NCI-H2171 treated with DMSO at 0.1 percent for 48 hours (cell line): ENCODE data around the gene VTN.

Source experiments
- DNase-seq: peaks from one replicate; lab custom pipeline; 2025; lab: John Stamatoyannopoulos, UW

Gene VTN

DNA sequence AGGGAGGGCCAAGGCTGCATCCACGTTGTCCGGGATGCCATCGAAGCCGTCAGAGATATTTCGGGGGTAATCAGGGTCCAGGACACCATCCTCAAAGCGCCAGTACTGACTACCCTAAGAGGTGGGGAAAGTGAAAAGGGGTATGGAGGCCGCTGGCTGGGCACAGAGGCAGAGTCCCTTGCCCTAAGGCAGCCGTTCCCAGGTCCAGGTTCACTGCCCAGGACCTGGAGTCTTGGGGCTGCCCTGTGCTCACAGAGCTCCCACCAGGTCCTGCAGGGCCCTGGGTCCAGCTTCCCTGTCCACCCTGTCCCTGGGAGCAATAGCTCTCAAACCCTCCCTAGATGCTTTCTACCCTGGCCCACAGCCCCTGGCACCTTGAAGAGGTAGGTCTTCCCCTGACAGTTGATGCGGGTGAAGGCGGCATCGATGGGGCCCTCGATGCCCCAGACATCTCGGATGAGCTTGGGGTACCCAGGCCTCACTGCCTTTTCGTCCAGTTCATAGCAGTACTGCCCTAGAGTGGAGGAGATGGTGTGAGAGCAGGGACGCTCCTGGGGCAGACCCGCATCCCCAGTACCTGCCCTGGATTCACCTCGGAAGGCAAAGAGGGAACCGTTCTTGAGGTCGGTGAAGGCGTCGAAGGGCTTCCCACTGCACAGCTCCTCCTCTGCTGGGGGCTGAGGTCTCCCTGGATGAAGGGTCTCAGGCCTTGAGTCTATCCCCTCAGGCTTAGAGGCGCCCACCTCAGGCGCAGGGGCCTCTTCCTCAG lies 1.0 kb downstream of the VTN start:
- DNase-seq, result no peak

DNA sequence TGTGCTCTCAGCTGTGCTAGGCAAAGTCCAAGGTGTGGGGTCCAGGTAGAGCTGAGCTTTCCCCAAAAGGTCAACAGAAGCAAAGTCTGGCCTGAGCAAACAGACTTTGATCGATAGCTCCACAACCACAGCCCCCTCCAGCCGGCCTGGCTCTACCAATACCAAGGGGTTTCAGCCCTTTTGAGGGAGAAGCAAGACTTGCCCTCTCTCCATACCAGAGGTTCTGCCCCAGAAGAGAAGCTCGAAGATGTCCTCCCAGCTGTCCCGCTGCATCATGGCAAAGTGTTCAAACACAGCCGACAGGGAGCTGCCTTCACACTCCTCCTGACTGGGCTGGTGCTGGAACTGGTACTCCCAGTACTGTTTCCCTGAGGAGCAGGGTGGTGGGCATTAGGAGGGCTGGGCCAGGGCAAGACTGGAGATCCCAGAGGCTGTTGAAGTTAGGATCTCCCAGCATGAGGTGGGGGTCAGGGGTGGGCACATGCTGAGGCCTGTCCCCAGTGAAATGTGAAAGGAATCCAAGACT lies 1.7 kb downstream of the VTN start:
- DNase-seq, result no peak

DNA sequence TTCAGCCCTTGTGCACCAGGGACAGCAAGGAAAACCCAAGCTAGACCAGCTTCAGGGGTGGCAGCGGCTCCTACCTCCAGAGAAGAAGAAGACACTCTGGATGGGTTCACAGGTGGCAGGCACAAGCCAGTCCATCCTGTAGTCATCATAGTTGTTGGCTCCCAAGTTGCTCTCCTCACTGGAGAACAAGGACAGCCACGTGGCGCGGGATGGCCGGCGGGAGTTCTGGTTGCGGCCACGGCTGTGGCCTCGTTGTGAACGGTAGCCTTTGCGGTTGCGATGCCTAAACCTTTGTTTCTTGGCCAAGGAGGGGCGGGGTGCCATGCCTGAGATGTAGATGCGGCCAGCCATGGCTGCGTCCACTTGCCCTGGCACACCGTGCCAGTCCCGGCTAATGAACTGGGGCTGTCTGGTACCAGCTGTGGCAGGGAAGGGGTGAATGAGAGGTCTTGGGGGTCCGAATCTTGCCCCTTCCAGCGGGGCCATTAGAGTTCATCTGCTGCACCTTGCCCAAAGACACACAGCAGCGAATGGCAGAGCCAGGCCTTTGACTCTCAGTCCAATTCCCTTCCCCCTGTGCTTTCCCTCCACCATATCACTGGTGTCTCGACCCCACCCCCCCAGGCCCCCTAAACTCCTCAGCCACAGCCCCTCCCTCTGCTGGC lies 2.3 kb downstream of the VTN start:
- no peak for DNase-seq

DNA sequence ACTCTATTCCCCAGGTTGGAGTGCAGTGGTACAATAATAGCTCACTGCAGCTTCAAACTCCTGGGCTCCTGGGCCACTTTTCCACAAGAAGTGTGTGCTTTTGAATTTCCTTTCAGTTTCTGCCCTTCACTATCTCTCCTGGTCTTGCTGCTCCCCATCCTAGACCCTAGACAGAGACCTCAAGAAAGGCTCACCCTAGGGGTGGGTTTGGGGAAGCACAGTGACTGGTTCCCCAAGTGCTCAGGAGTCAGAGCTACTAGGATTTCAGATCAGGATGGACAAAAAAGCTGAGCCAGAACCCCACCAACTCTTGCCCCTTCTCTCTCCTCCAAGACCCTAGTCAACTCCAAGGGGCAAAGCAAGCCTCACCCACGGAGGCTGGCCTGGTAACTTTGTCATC lies 3.5 kb downstream of the VTN start:
- no peak for DNase-seq

DNA sequence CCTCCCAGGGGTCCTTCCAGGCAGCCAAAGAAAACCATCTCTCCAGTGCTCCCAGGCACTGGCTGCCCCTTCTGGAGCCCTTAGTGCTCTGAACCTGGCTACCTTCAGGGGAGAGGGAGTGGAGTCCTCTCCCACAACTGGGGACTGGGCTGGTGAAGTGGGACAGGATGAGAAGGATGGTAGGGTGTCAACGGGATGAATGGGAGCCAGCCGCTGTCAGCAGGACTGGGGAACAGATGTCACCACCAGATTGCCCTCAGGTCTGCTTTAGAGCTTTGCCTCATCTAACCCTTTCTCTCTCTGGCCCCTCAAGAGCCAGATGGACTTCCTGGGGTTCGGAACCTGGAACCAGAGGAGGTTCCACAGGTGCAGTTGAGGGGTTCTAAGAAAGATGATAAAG lies 4.6 kb downstream of the VTN start:
- DNase-seq, result peak; percentile 68

DNA sequence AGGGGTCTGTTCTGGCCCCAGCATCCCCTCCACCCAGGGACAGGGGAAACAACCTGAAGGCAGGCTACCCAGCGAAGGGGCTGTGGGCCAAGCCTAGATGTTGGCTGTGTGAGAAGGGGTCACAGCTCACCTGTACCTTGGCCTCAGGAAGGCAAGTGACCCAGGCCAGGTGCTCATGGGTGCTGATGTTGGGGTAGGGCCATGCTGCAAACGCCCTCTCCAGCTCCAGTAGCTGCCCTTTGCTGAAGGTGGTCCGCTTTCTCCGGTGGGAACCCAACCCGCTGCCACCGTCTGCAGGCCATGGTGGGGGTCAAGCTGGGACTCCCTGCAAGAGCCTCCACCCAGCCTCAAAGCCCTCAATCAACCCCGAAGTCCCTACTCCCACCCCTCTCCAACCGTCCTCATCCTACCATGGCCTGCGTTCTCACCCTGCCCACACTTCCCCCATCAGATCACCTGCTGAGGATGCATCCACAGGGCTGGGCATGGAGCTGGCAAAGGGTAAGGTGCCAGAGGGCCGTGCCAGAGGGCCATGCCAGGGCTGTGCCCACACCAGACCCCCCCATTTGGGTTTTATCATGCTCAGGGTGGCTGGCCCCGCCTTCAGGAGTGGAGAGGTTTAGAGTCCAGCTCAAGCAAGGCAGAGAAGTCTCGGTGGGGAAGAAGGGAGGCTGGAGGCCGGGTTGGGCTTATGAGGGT lies 5.3 kb downstream of the VTN start, which contains the start of gene SEBOX:
Gene SEBOX, minus strand, starts transcription at position 535 of the 699 bp plus-strand sequence. Its CDS starts 48 bp downstream, at position 487.
- DNase-seq, result no peak

DNA sequence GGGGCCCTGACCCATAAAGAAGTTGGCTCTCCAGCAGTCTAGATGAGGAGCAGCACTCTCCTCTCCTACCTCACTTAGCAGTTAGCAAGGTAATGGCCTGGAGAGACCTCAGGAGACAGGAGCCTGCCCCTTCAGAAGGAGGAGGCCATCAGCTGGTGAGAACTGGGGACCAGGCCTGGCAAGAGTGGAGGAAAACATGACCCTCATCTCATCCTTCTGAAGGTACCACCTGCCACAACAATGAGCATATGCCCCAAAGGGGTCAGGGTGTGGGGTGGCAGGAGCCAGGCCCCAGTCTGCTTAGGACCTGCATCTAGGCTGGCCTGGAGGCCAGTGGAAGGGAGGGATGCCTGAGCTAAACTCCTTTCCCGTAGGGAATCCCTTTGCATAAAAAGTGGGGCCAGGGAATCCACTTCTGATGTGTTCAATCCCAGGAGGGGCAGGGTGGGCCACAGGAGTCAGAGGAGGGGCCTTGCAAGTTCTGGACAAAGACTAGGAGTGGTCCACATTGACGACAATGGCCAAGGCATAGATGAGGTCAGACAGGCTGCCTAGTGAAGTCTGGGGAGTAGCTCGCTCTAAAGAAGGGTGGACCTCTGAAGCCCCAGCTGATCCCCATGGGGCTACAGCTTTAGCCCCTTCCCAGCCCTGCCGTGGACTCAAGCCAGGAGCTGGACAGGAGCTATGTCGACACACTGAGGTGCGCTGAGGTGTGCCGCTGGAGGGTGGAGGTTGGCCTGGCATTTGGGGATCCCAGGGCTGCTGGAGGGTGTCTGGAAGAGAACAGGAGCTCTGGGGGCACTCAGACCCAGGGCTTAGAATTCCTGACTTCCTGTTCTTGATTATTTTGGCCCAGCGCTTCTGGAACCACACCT lies 6.1 kb downstream of the VTN start:
- DNase-seq, result no peak

DNA sequence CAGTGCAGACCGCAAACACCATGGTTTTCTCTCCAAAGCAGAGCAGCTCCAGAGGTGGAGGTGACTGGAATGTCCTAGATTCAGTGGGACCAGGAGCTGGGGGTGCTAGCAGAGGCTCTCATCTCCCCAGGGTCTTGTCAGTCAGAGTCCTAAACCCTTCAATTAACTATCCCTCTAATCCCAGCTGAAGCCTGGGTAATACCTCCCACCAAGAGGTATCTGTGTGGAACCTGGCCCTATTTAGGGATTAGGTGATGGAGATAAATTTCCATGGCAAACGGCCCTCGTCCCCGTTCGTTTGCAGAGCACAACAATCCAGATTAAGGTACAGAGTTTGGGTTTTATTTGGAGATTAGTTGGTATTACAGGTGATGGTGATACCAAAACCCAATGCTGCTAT lies 6.9 kb downstream of the VTN start:
- DNase-seq, result no peak

DNA sequence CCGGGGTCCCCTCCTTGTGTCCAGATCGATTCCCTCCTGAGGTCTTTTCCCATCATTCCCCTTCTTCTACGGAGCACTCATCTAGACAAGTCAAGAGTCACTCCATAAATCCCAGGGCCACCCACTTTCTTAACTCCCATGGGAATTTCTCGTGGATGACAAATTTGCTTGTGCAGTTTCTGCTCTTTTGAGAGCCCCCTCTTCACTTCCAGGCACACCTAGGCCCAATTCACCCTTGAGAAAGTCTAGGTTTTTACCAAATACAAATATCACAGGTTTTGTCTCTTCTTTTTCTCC lies 12.3 kb downstream of the VTN start:
- DNase-seq, result peak; percentile 77

DNA sequence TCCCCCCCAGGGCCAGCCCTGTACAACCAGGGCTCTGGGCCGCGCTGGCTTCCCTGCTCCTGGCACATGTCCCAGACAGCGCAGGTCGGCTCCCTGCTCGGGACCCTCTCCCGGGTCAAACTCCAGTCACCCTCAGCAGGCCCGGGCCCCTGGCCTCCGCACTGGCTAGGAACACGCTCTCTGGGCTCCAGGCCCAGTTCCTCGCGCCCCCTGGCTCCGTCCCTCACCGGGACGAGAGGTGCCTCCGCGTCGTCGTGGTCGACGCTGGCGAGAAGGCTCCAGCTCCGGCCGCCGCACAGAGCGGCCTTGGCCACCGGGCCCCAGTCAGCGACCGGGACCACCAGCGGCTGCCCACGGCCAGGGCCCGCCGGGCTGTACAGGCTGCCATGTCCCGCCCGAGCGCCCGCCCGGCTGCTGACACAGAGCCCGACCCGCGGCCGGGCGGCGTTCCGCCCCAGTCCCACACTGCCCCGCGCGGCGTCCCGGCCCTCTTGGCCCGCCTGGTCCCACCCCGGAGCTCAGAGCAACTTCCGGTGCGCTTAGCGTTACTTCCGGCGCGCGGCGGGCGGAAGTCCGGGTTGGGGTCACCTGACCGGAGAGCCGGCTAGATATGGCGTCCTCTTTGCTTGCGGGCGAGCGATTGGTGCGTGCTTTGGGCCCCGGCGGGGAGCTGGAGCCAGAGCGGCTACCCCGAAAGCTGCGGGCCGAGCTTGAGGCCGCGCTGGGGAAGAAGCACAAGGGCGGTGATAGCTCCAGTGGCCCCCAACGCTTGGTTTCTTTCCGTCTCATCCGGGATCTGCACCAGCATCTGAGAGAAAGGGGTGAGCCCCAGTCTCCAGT lies 12.8 kb downstream of the VTN start, which contains the start of gene POLDIP2:
Gene POLDIP2, minus strand, starts transcription at position 467 of the 840 bp plus-strand sequence. Its CDS starts 79 bp downstream, at position 388.
- DNase-seq, result peak; percentile 96

DNA sequence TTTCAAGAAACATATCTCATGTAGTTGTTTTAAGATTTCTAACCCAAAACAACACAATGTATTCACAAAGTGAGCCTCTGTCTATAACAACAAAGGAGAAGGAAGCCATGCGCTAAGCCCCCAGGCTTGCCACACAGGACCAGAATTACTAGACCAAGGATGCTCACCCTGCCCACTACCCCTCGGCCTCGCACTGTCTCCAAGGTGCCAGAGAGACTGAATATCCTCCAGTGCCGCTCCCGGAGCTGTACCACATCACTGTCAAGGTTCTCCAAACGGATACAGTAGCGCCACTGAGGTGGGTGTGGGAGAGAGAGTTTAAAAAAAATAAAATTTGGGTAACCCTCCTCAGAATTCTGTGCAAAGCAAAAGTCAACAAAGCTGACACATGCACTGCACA lies 19.8 kb downstream of the VTN start:
- DNase-seq, result no peak

DNA sequence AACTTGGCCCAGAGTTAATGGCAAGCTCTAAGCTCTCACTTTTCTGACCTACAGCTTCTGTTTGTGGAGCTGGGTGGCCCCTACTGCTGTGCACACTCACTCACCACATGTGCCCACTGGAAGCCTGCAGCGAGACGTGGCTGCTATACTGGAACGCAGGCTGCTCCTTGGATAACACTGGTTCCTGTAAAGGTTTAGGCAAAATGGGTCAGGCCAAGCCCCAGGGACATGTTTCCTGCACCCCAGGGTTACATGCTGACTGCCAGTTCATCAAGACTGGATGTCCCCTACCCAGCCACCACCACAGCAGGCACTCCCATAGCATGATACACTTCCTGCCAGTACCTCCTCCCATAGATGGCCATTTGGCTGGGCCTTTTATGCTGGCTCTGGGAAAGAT lies 21.1 kb downstream of the VTN start:
- DNase-seq, result no peak

DNA sequence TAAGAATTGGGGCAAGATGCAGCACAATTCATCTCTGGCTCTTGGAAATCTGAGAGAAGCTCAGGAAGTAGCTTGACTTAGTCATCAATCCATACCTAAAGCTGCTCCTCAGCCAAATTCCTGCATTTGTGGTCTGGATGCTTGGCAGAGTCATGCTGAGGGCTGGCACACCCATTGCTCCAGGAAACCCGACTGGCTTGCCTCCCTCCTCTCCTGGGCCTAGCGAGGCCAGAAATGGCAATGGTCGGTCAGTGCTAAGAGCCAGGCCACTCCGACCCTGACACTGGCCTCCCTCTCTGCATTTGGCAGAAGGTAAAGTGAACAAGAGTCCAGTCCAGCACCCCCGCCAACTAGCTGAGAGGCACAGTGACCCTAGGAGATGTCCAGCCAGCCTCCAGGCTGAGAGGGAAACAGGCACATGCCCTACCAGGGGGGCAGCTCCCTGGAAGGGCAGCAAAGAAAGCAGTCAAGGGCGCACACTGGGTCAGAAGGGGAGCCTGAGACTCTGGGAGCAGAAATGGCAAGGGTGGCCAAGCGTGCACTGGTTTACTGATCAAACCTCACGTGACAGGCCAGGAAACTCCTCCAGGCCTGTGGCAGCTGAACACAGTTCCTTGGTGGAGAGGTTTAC lies 22.7 kb downstream of the VTN start:
- no peak for DNase-seq

DNA sequence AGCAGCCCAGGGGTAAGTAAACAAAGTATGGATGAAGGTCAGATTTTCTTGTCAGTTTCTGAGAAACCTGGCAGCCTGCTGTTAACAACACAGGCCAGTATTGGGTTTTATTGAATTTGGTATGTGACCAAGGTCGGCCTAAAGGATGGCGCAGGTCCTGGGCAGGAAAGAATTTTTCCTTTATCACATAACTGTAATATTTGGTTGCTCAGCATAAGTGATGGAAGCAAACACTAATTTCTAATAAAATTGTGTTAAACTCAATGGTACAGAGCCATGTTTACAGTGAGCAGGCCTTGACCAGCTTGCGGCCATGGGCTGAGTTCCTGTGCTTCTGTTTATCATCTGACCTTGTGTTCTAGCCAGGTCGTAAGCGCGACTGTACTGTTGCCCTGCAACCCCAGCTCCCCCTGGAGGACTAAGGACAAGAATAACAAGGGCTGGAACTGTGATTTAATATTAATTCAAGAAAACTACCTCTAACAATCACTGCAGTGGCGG lies 23.3 kb downstream of the VTN start:
- no peak for DNase-seq

DNA sequence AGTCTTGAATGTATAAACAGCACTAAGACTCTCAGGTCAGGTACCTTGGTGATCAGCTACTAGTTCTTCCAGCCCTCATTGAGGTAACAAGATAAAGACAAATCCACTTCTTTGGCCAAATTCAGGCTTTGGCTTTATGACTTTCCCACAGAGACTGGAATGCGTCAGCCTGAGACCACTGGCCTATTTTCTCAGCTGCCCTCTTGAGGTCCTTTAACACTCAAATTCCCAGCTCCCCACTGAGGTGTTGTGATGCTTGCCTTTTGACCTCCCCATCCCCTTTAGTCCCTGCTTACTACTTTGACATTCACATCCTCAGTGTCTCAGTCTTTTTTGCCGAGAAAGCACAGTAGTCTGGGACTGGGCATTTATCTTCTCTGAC lies 23.9 kb downstream of the VTN start:
- no peak for DNase-seq

DNA sequence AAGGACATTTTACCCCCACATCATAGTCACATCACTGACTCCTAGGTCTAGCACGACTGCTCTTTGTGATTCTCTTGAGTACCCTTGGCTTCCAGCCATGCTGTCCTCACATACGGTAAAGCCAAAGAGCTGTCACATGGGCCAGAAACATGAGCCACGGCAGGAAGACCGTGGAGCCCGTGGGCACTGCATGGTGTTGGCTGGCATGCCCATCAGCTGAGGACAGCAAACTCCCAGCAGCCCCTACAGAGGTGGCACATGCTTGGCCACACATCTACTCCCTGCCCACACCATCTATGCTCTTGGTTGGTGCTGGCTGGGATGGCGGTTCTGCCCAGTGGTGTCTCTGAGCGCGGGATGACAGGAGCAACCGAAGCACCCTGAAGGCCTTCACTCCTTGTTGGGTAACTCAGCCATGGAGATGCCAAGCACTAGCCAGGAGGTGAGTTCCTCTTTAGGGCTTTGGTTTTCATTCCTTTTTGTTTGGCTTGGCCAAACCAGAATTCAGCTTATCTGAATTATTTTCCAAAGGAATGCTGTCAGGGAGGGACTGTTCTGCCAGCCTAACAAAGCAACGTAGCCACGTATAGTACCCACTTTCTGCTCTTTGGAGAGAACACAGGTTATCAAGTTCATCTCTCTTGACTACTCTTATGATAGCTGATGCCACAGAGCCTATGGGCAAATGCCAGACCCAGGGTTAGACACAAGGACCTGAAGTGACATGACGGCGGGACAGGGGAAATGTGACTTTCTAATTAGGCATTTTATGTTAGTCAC lies 24.5 kb downstream of the VTN start:
- DNase-seq, result no peak

DNA sequence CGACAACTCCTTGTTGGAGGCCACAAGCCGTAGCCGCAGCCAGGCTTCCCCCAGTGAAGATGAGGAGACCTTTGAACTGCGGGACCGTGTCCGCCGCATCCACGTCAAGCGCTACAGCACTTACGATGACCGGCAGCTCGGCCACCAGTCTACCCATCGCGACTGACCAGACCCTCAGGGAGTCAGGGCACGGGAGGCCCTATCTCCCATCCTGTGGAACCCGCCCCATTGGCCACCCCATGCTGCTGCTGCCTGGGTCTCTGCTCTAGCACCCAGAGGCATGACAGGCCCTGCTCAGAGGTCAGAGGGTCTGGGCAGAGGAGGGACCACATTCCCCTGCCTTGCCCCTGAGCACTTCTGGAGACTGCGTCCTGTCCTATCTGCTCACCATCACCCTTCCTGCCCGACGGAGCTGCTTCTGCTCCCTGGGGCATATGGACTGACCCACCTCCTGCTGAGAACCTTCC lies 25.6 kb downstream of the VTN start:
- DNase-seq, result no peak

DNA sequence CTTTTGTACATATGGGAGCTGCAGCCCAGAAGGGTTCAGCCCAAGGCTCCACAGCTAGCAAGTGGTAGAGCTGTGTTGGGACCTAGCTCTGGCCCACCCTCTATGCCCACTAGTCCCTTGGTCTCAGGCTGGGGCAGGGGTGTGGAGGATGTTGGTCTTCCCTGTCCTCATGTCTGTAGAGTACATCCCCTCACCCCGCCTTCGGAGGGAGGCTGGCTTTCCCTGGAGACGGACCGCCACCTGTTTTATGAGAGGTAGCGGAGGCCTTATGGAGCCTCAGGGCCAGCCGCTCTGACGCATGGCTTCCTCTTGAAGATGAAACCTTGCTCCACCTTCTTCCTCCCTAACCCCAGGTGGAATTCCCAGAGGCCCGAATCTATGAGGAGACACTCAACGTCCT lies 26.1 kb downstream of the VTN start:
- DNase-seq, result no peak

DNA sequence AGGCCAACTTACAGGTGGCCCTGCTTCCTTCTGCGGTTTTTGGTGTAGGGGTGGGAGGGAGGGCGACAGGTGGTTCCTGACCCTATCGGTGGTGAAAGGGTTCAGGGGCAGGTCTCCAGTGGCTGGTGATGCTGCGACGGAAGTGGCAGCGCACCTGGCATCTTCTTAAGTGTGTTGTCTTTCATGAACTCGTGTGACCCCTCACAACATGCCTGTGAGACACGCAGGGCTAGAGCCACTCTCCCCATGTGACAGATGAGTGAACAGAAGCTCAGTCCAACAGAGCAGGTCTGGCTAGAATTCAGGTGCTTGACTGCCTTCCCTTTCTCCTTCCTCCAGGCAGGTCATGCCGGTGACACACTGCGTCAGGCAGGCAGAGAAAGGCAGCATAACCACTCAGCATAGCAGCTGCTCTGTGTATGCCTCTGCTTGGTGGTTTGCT lies 26.6 kb downstream of the VTN start:
- DNase-seq, result no peak
